ENCODE results near the gene NREP. TPM values are rescaled to one million over a fixed set of nuclear protein-coding genes. Genes with fewer than 3 reads are reported as not detected.
"Not testable (repeated sequence)": the region's sequence is repeated elsewhere in the genome, so short reads cannot be mapped to it uniquely, and the experiment has no call there.

The NREP gene
- total RNA-seq, 1 donor from 2014 or later, result 685 TPM

DNA sequence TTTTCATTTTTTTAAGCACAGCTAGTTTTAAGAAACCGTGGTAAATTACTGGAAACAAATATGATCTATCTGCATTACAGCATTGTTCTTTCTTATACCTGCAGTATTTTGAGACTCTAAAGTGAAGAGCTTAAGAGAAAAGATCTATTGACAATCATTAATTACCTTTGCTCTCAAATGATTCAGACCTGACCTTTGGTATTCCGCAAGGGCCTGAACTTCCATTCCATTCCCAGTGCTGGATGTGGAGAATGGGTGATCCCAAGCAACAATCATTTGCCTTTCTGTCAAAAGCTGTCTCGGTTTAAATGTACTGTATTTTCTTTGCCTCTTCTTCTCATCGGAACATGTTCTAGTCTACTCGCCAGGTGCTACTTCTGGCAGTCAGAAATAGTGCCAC is 18.9 kb downstream of the NREP start:
- no peak for DNase-seq

DNA sequence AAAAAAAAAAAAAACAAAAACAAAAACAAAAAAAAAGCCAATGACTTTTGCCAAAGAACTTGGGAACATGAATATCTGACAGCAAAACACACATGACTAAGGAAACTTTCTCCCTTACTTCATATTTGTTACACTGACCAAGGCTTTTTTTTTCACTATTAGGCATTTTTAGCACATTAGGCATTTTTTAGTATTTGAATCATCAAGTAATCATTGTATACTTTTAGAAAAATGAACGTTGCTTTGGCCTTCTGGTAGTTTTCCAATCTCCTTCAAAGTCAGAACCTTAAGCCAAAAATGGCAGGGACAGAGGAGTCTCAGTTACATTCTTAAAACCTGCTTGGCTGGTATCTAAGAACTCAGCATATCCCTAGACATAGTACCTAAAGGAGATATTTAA is 19.3 kb downstream of the NREP start:
- no peak for DNase-seq

DNA sequence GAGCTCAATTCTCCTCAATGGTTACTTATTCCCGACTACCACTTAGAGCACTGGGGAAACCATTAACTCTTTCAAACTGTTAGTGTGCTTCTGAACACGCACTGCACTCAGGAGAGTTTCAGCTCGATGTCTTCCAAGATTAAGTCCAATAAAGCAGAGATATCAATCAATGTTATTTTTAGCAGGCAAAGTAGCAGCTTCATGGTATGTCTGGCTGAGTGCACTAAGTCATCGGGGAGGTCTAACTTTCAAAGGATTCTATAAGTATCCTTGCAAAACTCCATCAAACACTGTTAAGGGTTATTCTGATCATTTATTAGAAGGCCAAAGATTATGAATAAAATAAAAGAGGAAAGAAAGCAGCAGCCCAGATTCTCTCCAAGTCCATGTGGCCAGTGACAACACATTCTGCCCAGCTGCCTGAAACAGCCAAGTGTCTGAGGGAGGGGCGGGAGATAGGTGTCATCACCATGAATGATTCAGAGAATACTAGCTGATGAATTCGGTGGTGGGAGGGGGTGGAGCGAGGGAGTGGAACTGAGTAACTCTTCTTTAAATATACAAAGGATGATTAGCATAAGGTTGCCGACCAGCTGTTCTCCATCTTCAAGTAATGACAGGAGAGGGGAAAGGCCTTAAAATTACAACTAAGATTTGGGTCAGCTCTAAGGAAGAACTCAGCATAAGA is 21.3 kb downstream of the NREP start:
- no peak for DNase-seq

DNA sequence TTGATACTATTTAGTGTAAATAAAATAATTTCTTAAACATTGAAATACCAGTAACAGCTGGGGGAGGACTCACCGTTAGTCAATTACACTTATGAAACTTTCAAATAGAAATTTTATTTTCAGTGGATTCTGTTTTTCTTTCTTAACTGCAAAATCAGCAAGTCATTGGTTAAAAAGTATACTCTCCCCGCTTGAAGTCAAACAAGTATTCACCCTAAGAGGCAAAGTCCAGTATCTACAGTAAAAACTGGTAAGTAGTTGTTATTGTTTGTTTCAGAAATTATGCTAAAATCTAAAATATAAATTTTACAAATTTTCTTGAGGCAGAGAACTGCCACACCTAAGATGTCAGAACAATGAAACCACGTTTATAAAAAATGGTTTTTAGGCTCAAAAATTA is 22.4 kb downstream of the NREP start:
- no peak for DNase-seq

DNA sequence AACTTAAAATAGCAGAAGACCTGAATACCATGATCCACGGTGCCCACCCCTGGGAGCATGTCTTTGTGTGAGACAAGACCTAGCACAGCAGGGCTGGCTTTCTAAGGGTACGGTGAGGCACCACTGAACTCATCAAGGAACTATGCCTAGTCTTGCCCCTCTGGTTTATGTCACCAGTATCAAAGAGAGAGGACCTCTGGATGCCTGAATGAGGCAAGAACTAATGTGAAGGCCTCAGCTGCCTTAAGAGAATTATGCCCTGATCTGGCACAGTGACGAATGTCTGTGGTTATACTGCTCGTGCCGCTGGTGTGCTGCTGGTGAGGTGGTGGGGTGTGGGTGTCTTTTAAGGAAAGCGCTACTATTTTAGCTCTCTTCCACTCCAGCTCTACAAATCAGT is 23.0 kb downstream of the NREP start:
- no peak for DNase-seq

DNA sequence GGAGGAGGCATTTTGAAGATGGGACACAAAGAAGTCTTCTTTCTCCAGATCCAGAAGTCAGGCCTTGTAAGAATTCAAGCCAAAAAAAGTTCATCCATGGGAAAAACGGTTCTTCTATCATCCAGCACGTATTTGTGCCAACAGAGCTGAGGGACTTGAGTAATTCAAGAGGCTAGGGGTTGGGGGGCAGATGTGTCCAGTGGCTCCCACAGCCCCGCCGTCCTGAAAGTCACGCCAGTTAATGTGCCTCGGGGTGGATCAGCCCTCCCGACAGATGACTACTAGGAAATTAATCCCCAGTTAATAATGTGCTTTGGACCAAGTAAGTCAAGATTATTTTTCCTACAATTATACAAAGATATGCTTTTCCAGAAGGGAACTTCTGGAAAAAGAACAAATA is 23.4 kb downstream of the NREP start:
- DNase-seq, result no peak

DNA sequence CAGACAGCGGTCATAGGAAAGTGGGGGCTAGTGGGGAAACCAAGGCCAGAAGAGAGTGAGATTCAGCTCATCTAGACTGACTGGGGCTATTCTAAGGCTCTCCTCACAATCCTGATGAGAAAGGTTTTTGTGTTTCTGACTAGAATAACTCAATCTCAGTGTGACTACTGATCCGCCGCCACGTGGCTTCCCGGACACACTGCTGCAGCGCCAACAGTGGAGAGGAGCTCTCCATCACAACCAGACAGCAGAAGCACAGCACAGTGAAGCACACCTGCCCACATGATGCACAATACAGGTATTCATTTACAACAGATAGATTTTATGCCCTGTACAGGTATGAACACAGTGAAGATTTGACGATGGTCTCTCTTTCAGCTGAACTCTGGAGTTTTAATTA is 25.4 kb downstream of the NREP start:
- DNase-seq, result no peak

DNA sequence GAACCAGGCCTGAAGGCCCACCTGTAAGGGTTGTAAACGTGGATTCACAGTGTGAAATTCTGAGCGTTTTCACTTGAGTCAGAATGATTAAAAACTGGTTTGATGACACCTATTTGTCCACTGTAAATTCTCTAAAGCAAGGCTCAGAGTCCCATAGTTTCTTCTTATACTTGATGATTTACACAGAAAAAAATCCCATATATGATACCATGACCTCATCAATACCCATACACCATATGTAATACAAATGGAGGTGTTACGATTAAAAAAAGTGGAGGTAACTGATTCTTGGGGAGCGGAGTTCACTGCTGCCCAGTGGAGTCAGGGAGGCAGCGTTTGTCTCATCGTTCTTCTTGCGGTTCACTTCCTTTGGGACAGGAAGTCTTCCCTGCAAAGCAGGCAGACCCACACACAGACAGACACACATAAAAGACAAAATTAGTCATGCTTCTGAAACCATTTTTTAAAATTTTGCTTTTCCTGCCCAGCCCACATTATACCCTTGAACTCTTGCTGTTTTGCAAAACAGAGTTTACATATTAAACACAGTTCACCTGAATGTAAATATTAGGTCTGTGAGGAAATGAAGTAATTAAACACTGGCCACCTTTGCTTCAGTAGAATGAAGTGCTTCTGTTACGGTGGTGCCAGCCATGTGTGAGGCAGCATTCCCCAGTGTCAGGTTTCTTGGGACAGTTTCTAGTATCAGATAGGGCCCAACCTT is 26.2 kb downstream of the NREP start:
- DNase-seq, result no peak

DNA sequence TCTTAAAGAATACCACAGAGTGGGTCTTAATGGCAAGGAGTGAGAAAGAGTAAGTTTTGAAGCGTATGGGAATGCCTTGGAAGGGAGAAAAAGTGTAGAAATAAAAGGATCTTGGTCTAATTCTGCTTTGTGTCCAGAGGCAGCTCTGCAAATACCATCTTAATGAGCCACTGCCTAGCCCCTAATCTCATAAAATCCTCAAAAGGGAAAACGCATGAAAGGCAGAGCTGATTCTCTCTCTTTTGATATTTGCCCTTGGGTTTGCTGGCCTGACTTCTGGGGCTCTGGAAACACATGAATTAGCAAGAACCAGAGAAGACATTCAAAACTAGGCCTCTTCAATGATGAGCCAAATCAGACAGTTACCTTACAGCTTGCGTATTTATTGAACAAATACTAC is 28.1 kb downstream of the NREP start:
- no peak for DNase-seq

DNA sequence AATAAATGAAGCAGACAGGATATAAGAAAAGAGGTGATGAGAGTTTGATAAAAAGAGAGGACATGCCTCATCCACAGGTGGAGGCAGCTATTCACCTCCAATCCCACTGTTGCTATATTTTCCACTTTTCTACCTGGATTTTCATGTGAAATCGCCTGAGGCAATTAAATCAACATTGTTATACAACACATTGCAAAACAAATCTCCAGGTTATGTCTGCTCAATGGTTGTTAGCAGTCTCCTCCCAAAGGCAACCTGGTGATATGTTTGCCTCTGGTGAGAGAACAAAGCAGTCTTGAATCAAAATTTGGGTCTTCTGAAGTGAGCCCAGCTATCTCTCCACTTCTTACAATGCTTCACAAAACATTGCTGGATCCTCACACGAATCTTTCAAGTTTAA is 30.0 kb downstream of the NREP start:
- DNase-seq, result no peak

DNA sequence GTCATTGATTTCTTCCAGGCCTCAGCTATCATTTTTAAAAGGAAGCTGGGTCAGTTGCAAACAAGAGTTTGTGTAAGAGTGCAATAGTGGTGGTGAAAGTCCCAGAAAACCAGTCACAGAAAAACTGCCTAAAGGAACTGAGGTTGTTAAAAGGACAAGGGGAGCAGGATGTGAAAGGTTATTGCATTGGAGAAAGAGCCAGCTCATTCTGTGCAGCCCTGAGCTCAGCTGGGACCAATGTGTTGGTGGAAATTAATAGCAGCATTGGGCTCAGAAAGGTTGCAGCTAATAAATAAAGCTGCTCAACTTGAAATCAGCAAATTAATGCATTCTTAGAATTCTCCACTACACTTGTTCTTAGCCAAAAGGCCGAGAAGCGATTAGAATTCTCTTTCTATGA is 34.9 kb downstream of the NREP start:
- no peak for DNase-seq

DNA sequence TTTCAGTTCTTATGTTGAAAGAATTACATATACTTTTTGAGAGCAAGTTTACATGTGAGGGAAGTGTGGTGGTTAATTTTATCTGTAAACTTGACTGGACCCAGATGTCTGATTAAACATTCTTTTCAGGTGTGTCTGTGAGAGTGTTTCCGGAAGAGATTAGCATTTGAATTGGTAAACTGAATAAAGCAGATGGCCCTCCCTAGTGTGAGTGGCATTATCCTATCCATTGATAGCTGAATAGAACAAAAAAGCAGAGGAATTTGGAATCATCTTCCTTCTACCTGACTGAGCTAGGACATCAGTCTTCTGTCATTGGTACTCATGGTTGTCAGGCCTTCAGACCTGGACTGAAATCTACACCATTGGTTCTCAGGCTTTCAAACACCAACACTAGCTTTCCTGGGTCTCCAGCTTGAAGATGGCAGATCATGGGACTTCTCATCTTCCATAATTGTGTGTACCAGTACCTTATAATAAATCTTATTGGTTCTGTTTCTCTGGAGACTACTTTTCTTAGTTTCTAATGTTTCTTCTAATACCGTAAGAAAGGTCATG is 36.6 kb downstream of the NREP start:
- no peak for DNase-seq

DNA sequence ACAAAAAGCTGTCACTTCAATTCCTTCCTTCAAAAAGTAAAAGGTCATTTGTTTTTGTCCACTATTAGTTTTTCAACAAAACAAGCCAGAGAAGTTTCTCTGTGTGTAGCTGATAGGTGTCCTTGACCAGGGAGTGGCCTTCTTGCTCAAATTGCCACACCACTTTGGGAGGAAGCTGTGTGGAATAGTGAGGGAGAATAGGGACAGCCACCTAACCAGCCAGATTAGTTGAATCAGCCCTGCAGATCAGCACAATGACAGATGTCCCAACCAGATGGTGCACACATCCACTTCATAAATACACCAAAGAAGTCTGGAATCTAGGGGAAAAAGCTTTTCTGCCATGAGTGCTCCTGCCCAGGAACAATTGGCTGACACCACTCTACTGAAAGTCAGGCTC is 37.2 kb downstream of the NREP start:
- no peak for DNase-seq

DNA sequence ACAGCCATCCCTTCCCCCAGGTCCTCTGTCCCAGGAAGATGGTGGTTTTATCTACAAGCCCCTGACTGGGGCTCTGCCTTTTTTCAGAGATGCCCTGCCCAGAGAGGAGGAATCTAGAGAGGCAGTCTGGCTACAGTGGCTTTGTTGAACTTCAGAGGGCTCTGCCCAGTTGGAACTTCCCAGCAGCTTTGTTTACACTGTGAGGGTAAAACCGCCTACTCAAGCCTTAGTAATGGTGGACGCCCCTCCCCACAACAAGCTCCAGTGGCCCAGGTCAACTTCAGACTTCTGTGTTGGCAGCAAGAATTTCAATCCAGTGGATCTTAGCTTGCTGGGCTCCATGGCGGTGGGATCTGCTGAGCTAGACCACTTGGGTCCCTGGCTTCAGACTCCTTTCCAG is 40.2 kb downstream of the NREP start:
- not testable (repeated sequence) for DNase-seq

DNA sequence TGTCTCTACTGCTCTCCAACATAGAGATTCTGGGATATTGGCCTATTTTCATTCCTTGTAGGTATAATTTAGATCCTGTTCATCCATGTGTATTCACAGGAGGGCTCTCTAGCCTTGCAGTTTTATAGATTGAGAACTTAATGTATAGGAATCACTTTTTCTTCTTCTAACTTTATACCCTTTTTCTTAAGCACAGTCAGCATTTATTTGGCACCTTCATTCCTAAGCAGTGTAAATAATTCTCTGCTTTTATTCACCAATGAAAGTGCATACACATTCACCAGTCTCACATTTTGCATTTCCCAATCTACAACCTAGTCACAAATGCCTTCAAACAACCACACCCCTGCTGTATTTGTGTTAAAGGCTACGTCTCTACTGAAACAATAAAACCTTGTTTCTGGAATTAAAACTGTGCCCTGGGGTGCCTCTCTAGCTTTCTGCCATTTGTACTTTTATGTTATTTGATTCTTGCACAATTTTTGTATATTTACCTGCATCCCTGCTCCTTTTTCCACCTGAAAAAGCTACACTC is 49.3 kb downstream of the NREP start:
- DNase-seq, result no peak

DNA sequence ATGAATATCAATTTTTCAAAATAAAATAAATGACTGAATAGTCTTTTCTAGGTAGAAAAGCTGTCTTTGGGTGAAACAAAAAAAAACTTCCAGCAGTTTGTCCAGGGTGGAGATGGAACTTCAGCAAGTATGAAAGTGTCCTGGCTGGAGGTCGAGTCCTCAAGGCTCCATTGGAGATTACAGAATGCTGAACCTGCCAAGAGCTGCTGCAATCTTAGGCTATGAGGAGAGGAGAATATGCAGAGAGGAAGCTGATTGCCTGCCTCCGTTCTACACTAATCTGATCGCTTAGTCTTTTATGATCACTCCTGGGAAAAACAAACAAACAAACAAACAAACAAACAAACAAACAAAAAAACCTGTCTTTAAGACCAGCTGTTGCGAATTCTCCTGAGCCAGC is 50.6 kb downstream of the NREP start:
- DNase-seq, result no peak

DNA sequence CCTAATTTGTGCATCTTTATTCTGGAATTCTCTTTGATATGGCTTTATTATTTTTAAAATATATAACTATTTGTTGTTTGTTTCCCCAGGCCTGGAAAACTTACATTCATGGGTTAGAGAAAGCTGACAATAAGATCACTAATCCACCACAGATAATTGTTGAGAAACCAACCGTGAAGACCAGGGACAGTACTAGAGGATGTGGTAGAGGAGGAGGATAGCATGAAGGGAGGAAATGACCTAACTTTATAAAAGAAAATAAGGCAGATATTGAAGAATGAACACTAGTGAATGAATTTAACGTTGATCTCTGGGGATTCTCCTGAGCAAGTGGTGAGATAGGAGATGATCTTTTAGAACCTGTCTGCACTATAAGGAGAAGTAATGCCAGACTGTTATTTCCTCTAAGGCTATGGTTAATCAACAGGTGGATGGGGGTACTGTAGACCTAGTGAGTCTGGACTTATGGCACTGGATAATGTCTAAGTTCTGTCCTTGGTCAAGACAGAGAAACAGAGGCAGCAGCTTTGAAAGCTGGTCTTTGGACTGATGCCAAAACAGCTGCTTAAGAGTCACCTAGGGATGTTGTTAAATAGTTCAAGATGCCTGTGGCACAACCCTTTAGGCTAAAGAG is 52.4 kb downstream of the NREP start:
- DNase-seq, result no peak

DNA sequence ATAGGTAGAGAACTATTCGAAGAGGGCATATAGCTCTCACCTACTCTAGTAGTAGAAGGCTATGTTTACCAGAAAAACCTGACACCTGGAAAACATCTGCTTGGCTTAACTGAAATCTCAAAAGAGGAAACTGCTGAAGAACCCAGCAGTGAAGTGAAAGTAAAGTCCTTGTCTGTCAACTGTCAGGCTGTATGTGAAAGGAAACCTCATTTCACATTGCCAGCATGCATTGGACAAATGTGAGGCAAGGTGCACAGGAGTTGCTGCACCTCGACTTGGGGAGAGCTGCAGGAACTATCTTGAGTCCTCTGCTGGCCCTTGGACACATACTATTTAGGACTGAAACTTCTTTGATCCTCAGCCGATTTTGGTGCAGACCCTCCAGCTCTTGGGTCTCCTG is 53.3 kb downstream of the NREP start:
- no peak for DNase-seq

DNA sequence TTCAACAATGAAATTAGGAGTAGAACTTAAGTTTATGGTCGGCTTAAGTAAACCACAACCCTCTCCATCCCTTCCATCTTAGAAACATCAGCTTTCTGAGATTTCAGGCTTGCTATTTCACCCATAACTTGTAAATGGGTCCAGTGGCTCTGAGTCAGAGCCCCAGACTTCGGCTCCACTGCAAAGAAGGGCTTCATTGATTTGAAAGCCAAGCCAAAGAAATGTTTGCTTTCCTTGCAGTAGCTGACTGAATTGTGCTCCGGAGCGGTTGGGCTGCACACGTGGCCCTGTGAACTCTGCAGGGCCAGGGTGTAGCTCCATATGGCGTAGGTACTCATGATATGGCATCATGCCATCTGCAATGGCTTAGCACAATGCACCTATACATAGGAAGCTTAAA is 57.0 kb downstream of the NREP start:
- no peak for DNase-seq

DNA sequence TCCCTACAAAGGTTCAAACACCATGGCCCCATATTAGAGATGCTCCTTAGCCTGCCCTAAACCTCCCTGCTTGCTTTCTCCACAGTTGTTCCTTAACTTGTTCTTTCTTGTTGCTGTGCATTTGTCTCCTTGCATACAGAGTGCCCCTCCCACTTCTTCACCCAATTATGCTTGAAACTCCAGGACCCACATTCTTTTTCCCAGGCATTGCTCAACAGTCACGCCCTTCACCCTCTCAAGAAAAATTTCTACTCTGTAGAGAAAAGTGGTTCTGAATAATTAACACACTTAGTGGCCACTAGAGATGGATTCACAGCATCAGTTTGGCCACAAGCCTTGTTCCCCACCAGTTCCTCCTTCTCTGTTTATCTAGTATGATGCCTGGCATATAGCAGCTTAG is 57.7 kb downstream of the NREP start:
- DNase-seq, result no peak

DNA sequence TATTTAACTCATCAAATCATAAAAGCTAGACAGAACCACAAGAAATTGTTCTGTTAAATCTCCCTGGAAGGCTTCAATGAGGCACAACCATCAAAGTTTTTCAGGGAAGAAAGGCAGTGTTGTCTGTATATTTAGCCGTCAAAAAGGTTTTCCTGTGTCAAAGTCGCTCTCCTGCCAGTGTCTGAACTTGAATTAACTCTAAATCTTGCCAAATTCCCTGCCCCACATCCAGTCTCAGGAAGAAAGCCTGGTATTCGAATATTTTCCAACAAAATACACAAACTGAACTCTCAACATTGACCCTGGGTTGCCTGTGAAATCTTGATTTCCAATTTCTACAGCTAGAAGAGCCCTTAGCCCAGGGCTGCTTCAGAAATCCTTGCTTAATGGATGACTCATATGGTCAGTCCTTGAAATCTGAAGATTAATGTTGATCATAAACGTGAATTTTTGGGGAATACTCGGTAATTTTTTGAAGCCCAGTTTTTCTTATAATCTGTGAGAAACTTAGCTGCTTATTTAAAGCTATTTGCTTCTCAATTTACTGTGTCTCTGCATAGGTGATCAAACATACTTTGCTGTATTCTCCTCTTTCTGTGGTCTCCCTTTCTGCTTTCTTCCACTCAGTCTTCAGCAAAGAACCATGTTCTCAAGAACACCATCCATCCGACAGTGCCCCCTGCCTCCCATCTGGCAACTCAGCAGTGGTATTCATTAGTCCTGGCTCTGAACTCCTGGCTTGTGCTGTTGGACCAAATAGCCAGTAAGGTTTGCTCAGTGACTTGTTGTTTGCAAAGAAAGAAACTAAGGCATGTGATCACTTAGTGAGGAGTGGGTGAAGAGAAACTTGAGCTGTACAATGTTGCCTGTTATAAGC is 58.9 kb downstream of the NREP start:
- DNase-seq, result no peak

DNA sequence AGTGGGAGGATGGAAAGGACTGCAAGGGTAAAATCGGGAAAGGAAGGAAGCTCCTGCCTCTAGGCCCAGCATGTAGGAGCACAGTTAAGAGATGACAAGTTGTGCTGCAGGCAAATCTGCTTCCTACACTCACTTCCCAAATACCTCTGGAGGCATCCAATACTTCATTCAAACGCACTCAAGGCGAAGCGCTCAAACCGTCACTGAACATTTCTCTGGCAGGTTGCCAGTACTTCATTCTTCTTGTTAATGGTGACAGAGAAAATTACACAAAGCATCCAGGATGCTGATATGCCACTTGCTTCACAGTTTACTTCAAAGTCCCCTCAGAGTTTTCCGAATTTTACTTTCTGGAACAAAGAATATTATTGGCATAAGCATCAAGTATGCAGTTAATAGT is 59.8 kb downstream of the NREP start:
- no peak for DNase-seq
